22Rv1 (cell line): ENCODE measurements around the gene CCNJ.

Experiments
- CTCF ChIP-seq: fragments of 450-650 bp; IDR thresholded peaks from 2 replicates; pipeline ENCODE4 v1.5.1; 2017; ENCODE audit warnings: mild to moderate bottlenecking
- ZFX ChIP-seq: fragments of 450-650 bp; IDR thresholded peaks from 2 replicates; pipeline ENCODE4 v1.6.1; 2017; ENCODE audit warnings: antibody characterized with exemption, borderline replicate concordance

DNA sequence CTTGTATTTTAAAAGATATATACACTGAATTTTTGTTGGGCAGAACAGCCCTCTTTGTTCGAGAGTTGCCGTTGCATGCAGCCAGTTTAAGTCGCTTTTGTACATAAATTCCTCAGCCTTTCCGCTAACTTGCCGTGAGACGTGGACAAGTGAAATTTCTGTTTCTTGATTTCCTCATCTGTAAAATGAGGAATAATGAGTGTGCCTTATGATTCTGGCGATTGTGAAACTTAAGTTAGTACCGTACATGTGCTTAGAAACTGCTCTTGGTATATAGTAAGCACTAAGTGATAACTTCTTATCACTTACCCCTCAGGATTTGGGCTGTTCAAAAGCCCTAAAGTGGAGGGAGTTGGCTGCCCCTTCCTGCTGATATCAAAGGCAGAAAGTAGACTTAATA lies 1.4 kb downstream of the CCNJ start:
- TF ChIP-seq CTCF (no peak), ZFX (no peak)
